Measurements from ENCODE around the gene POMT1. TPM values are rescaled to one million over a fixed set of nuclear protein-coding genes. Genes with fewer than 3 reads are reported as not detected.

Gene POMT1
- total and polyA plus RNA-seq, 4 experiments from 2014 or later = 15.6 to 58.5 (median 34.7) TPM

GRCh38 chr9:131481441-131482342, 21.0 kb upstream of the POMT1 start:
- Mint-ChIP-seq H3K4me3 (no peak overlapping the region), H3K36me3 (peaks cover 50 to 93% of the 10 kb centered on the region in 2 donors), H3K27ac (peak overlapping the region in 3 of 7 donors; percentile 32 to 75 (median 61)), H3K9me3 (peaks cover 0 to 1% (median 0%) of the 10 kb centered on the region in 8 donors), H3K4me1 (peaks cover 0 to 5% (median under 1%) of the 10 kb centered on the region in 4 donors), H3K27me3 (no peaks in the 10 kb centered on the region)
- H3K4me3 ChIP-seq (ENCODE audit: low read length in 2 of 2) = no peak overlapping the region
- POLR2A ChIA-PET (ENCODE audit: partially characterized antibody) = interaction anchor here (1.0 to 1.8 kb wide), 2 partner anchors 19 to 83 kb away, joined by 4 to 6 read pairs; no protein-coding TSS in a partner anchor
- H3K9me3 ChIP-seq (ENCODE audit: control insufficient read depth in 1 of 2, low read length in 2 of 2) = no peaks in the 10 kb centered on the region
- intact Hi-C loops (cut with micrococcal nuclease) = no loop called here
- CTCF ChIA-PET (ENCODE audit: partially characterized antibody) = interaction anchor here (0.7 to 6.7 kb wide), 4 partner anchors 9 to 132 kb away, joined by 3 to 75 read pairs (median 3); no protein-coding TSS in a partner anchor
- H3K27me3 ChIP-seq (ENCODE audit: insufficient read depth, low read length) = no peaks in the 10 kb centered on the region
- H3K4me1 ChIP-seq (ENCODE audit: insufficient read depth, low read length) = no peaks in the 10 kb centered on the region
- peaks cover 96% of the 10 kb centered on the region for H3K36me3 ChIP-seq (ENCODE audit: insufficient read depth, low read length)
- no peak for DNase-seq
- no peak overlapping the region for H3K27ac ChIP-seq (ENCODE audit: low read depth, low read length)

- Mint-ChIP-seq H3K9me3 (peaks cover 0 to 1% (median 0%) of the 10 kb centered on the region in 8 donors), H3K4me3 (no peak overlapping the region), H3K36me3 (peaks cover 56 to 94% of the 10 kb centered on the region in 2 donors), H3K27me3 (no peaks in the 10 kb centered on the region), H3K4me1 (peaks cover 0 to 5% (median 1%) of the 10 kb centered on the region in 4 donors), H3K27ac (peak overlapping the region in 3 of 7 donors; percentile 61 to 75 (median 65))
- intact Hi-C loops (cut with micrococcal nuclease) = no loop called here
- H3K27ac ChIP-seq (ENCODE audit: low read depth, low read length) = no peak overlapping the region
- ChIA-PET CTCF (ENCODE audit: partially characterized antibody) (interaction anchor here (6.7 kb wide), 1 partner anchor 132 kb away, joined by 75 read pairs; no protein-coding TSS in a partner anchor), POLR2A (ENCODE audit: partially characterized antibody) (no interaction called here)
- no peaks in the 10 kb centered on the region for H3K4me1 ChIP-seq (ENCODE audit: insufficient read depth, low read length)
- no peaks in the 10 kb centered on the region for H3K9me3 ChIP-seq (ENCODE audit: control insufficient read depth in 1 of 2, low read length in 2 of 2)
- H3K4me3 ChIP-seq (ENCODE audit: low read length in 2 of 2) = no peak overlapping the region
- H3K27me3 ChIP-seq (ENCODE audit: insufficient read depth, low read length) = no peaks in the 10 kb centered on the region
- no peak for DNase-seq
- peaks cover 96% of the 10 kb centered on the region for H3K36me3 ChIP-seq (ENCODE audit: insufficient read depth, low read length)
Observed at GRCh38 chr9:131482343-131483006, 20.2 kb upstream of the POMT1 start.

GRCh38 chr9:131483319-131484050, 19.2 kb upstream of the POMT1 start:
- CTCF ChIA-PET (ENCODE audit: partially characterized antibody) = interaction anchor here (1.2 to 1.3 kb wide), 2 partner anchors 9 to 134 kb away, joined by 3 to 4 read pairs; no protein-coding TSS in a partner anchor
- Histone ChIP-seq H3K27ac (ENCODE audit: low read depth, low read length) (no peak overlapping the region), H3K9me3 (ENCODE audit: control insufficient read depth in 1 of 2, low read length in 2 of 2) (no peaks in the 10 kb centered on the region), H3K36me3 (ENCODE audit: insufficient read depth, low read length) (peaks cover 96% of the 10 kb centered on the region), H3K27me3 (ENCODE audit: insufficient read depth, low read length) (no peaks in the 10 kb centered on the region), H3K4me3 (ENCODE audit: low read length in 2 of 2) (no peak overlapping the region), H3K4me1 (ENCODE audit: insufficient read depth, low read length) (no peaks in the 10 kb centered on the region)
- no peak for DNase-seq
- H3K4me1 Mint-ChIP-seq = peaks cover 0 to 2% (median under 1%) of the 10 kb centered on the region in 4 donors
- no peaks in the 10 kb centered on the region for H3K27me3 Mint-ChIP-seq
- intact Hi-C loops (cut with micrococcal nuclease) = no loop called here
- no peak overlapping the region for H3K4me3 Mint-ChIP-seq
- H3K9me3 Mint-ChIP-seq = peaks cover 0 to 1% (median 0%) of the 10 kb centered on the region in 8 donors
- POLR2A ChIA-PET (ENCODE audit: partially characterized antibody) = no interaction called here
- H3K27ac Mint-ChIP-seq = peak overlapping the region in 1 of 7 donors; percentile 30
- H3K36me3 Mint-ChIP-seq = peaks cover 62 to 95% of the 10 kb centered on the region in 2 donors

GRCh38 chr9:131484051-131484445, 18.7 kb upstream of the POMT1 start:
- Histone ChIP-seq H3K4me1 (ENCODE audit: insufficient read depth, low read length) (no peaks in the 10 kb centered on the region), H3K27me3 (ENCODE audit: insufficient read depth, low read length) (no peaks in the 10 kb centered on the region), H3K4me3 (ENCODE audit: low read length in 2 of 2) (no peak overlapping the region), H3K27ac (ENCODE audit: low read depth, low read length) (no peak overlapping the region), H3K36me3 (ENCODE audit: insufficient read depth, low read length) (peaks cover 96% of the 10 kb centered on the region), H3K9me3 (ENCODE audit: control insufficient read depth in 1 of 2, low read length in 2 of 2) (no peaks in the 10 kb centered on the region)
- CTCF ChIA-PET (ENCODE audit: partially characterized antibody) = interaction anchor here (1.2 to 1.3 kb wide), 2 partner anchors 10 to 134 kb away, joined by 3 to 4 read pairs; no protein-coding TSS in a partner anchor
- Mint-ChIP-seq H3K36me3 (peaks cover 63 to 95% of the 10 kb centered on the region in 2 donors), H3K27ac (peak overlapping the region in 1 of 7 donors; percentile 23), H3K27me3 (no peaks in the 10 kb centered on the region), H3K4me3 (no peak overlapping the region), H3K9me3 (no peaks in the 10 kb centered on the region), H3K4me1 (peaks cover 0 to 3% (median under 1%) of the 10 kb centered on the region in 4 donors)
- POLR2A ChIA-PET (ENCODE audit: partially characterized antibody) = no interaction called here
- no peak for DNase-seq
- intact Hi-C loops (cut with micrococcal nuclease) = no loop called here

GRCh38 chr9:131484560-131485185, 18.0 kb upstream of the POMT1 start:
- Histone ChIP-seq H3K27me3 (ENCODE audit: insufficient read depth, low read length) (no peaks in the 10 kb centered on the region), H3K36me3 (ENCODE audit: insufficient read depth, low read length) (peaks cover 96% of the 10 kb centered on the region), H3K4me3 (ENCODE audit: low read length in 2 of 2) (no peak overlapping the region), H3K27ac (ENCODE audit: low read depth, low read length) (no peak overlapping the region), H3K4me1 (ENCODE audit: insufficient read depth, low read length) (no peaks in the 10 kb centered on the region), H3K9me3 (ENCODE audit: control insufficient read depth in 1 of 2, low read length in 2 of 2) (no peaks in the 10 kb centered on the region)
- Mint-ChIP-seq H3K36me3 (peaks cover 62 to 94% of the 10 kb centered on the region in 2 donors), H3K4me1 (peaks cover 0 to 2% (median under 1%) of the 10 kb centered on the region in 4 donors), H3K27me3 (no peaks in the 10 kb centered on the region), H3K4me3 (no peak overlapping the region), H3K27ac (peak overlapping the region in 2 of 7 donors; percentile 9 to 22), H3K9me3 (no peaks in the 10 kb centered on the region)
- POLR2A ChIA-PET (ENCODE audit: partially characterized antibody) = no interaction called here
- intact Hi-C loops (cut with micrococcal nuclease) = no loop called here
- CTCF ChIA-PET (ENCODE audit: partially characterized antibody) = interaction anchor here (1.2 kb wide), 1 partner anchor 11 kb away, joined by 3 read pairs; no protein-coding TSS in a partner anchor
- no peak for DNase-seq

GRCh38 chr9:131485206-131485605, 17.5 kb upstream of the POMT1 start:
- Mint-ChIP-seq H3K9me3 (no peaks in the 10 kb centered on the region), H3K36me3 (peaks cover 63 to 95% of the 10 kb centered on the region in 2 donors), H3K27me3 (no peaks in the 10 kb centered on the region), H3K4me1 (peaks cover 0 to 2% (median under 1%) of the 10 kb centered on the region in 4 donors), H3K4me3 (no peak overlapping the region), H3K27ac (peak overlapping the region in 2 of 7 donors; percentile 22 to 41)
- no peak overlapping the region for H3K27ac ChIP-seq (ENCODE audit: low read depth, low read length)
- peaks cover 96% of the 10 kb centered on the region for H3K36me3 ChIP-seq (ENCODE audit: insufficient read depth, low read length)
- no peaks in the 10 kb centered on the region for H3K27me3 ChIP-seq (ENCODE audit: insufficient read depth, low read length)
- intact Hi-C loops (cut with micrococcal nuclease) = no loop called here
- ChIA-PET CTCF (ENCODE audit: partially characterized antibody) (no interaction called here), POLR2A (ENCODE audit: partially characterized antibody) (no interaction called here)
- H3K4me3 ChIP-seq (ENCODE audit: low read length in 2 of 2) = no peak overlapping the region
- no peaks in the 10 kb centered on the region for H3K4me1 ChIP-seq (ENCODE audit: insufficient read depth, low read length)
- DNase-seq = no peak
- no peaks in the 10 kb centered on the region for H3K9me3 ChIP-seq (ENCODE audit: control insufficient read depth in 1 of 2, low read length in 2 of 2)
